HEK293T (cell line): ENCODE measurements around the gene RBFOX1.

ENCODE experiments used
- ARNT ChIP-seq: fragments of 450-650 bp; IDR thresholded peaks from 2 replicates; pipeline ENCODE4 v1.6.1; 2017; ENCODE audit warnings: mild to moderate bottlenecking
- BHLHE40 ChIP-seq: fragments of 450-650 bp; IDR thresholded peaks from 2 replicates; pipeline ENCODE4 v1.6.1; 2016; ENCODE audit warnings: mild to moderate bottlenecking, moderate library complexity, borderline replicate concordance
- CTBP1 ChIP-seq: fragments of 450-650 bp; IDR thresholded peaks from 2 replicates; pipeline ENCODE4 v1.6.1; 2016; ENCODE audit warnings: borderline replicate concordance
- FOXM1 ChIP-seq: fragments of 450-650 bp; IDR thresholded peaks from 2 replicates; pipeline ENCODE4 v1.6.1; 2017; ENCODE audit warnings: mild to moderate bottlenecking, borderline replicate concordance

- TF ChIP-seq FOXM1 = no peak
- TF ChIP-seq CTBP1 = no peak
- TF ChIP-seq BHLHE40 = no peak
- no peak for TF ChIP-seq ARNT
These were observed 282.9 kb downstream of the RBFOX1 start for GRCh38 chr16:7615565-7615964.
